Brain microvascular endothelial cell (primary cell): Measurements from ENCODE around the gene RTN1.

Experiments
- DNase-seq: peaks from one replicate; pipeline ENCODE4 v3.0.0-alpha.2; 2020
- H3K27ac ChIP-seq: fragments of 250-450 bp; sonication (Bioruptor Pico); 2 replicates; pipeline ENCODE4 v1.5.1; 2020; ENCODE audit warnings: mild to moderate bottlenecking, moderate library complexity
- H3K27me3 ChIP-seq: fragments of 250-450 bp; sonication (Bioruptor Pico); replicated peaks from 2 replicates; pipeline ENCODE4 v1.5.1; 2020; ENCODE audit warnings: mild to moderate bottlenecking
- H3K36me3 ChIP-seq: fragments of 250-450 bp; sonication (Bioruptor Pico); replicated peaks from 2 replicates; pipeline ENCODE4 v1.5.1; 2020; ENCODE audit warnings: mild to moderate bottlenecking
- H3K4me3 ChIP-seq: 2 replicates; pipeline ENCODE4 v1.5.1; 2011; ENCODE audit warnings: low read depth, mild to moderate bottlenecking, control low read depth, low read length, moderate library complexity
- CTCF ChIP-seq: IDR thresholded peaks from 2 replicates; pipeline ENCODE4 v1.5.1; 2011; ENCODE audit warnings: low read depth, mild to moderate bottlenecking, moderate library complexity, low read length, control low read depth, inconsistent platforms; ENCODE audit errors: missing control alignments
- in situ Hi-C: cut with HindIII; loops from 2 replicates; pipeline ENCODE4 v1.10.0; 2017; ENCODE audit warnings: low sequenced_read_pairs, low pct_ligation_motif_present

Gene RTN1

GRCh38 chr14:59811815-59812214 lies 58.8 kb downstream of the RTN1 start:
- Histone ChIP-seq H3K4me3 (no peak overlapping the region), H3K36me3 (no peaks in the 10 kb centered on the region), H3K27me3 (no peaks in the 10 kb centered on the region), H3K27ac (no peak overlapping the region)
- DNase-seq, result no peak
- in situ Hi-C loops, result no loop called here
- TF ChIP-seq CTCF, result no peak

GRCh38 chr14:59811073-59811472 lies 59.5 kb downstream of the RTN1 start:
- TF ChIP-seq CTCF, result no peak
- H3K4me3 ChIP-seq, result no peak overlapping the region
- in situ Hi-C loops, result no loop called here
- no peaks in the 10 kb centered on the region for H3K27me3 ChIP-seq
- DNase-seq, result no peak
- no peaks in the 10 kb centered on the region for H3K36me3 ChIP-seq
- H3K27ac ChIP-seq, result no peak overlapping the region

- no peak overlapping the region for H3K4me3 ChIP-seq
- no peak overlapping the region for H3K27ac ChIP-seq
- no peaks in the 10 kb centered on the region for H3K36me3 ChIP-seq
- TF ChIP-seq CTCF, result no peak
- in situ Hi-C loops, result no loop called here
- H3K27me3 ChIP-seq, result no peaks in the 10 kb centered on the region
- DNase-seq, result no peak
These were observed 67.5 kb downstream of the RTN1 start for GRCh38 chr14:59803052-59803540.

- H3K27me3 ChIP-seq, result no peaks in the 10 kb centered on the region
- TF ChIP-seq CTCF, result no peak
- no peak overlapping the region for H3K27ac ChIP-seq
- in situ Hi-C loops, result no loop called here
- H3K4me3 ChIP-seq, result no peak overlapping the region
- no peaks in the 10 kb centered on the region for H3K36me3 ChIP-seq
- no peak for DNase-seq
These were observed 82.4 kb downstream of the RTN1 start for GRCh38 chr14:59788176-59788575.

GRCh38 chr14:59787045-59787674 lies 83.4 kb downstream of the RTN1 start:
- Histone ChIP-seq H3K27ac (no peak overlapping the region), H3K27me3 (no peaks in the 10 kb centered on the region), H3K36me3 (no peaks in the 10 kb centered on the region), H3K4me3 (no peak overlapping the region)
- TF ChIP-seq CTCF, result peak; percentile 4
- no peak for DNase-seq
- in situ Hi-C loops, result no loop called here

- in situ Hi-C loops, result no loop called here
- Histone ChIP-seq H3K4me3 (no peak overlapping the region), H3K36me3 (no peaks in the 10 kb centered on the region), H3K27ac (no peak overlapping the region), H3K27me3 (no peaks in the 10 kb centered on the region)
- DNase-seq, result no peak
- no peak for TF ChIP-seq CTCF
These were observed 84.9 kb downstream of the RTN1 start for GRCh38 chr14:59785629-59786028.
